Skeletal muscle satellite cell (primary cell): Measurements from ENCODE around the gene NR2F2.

Source experiments
- H3K27me3 ChIP-seq: 2 replicates; pipeline ENCODE4 v1.7.0; 2013; ENCODE audit warnings: low read length; ENCODE audit not compliant: control insufficient read depth, insufficient read depth
- H3K36me3 ChIP-seq: 2 replicates; pipeline ENCODE4 v1.7.0; 2013; ENCODE audit warnings: mild to moderate bottlenecking, control low read depth, low read length; ENCODE audit not compliant: insufficient read depth
- H3K4me1 ChIP-seq: 2 replicates; pipeline ENCODE4 v1.7.0; 2013; ENCODE audit warnings: low read length; ENCODE audit not compliant: control insufficient read depth, insufficient read depth
- H3K4me2 ChIP-seq: 2 replicates; pipeline ENCODE4 v1.7.0; 2013; ENCODE audit warnings: mild to moderate bottlenecking, low read length
- H3K4me3 ChIP-seq: 2 replicates; pipeline ENCODE4 v1.7.0; 2013; ENCODE audit warnings: low read length
- H3K9ac ChIP-seq: 2 replicates; pipeline ENCODE4 v1.7.0; 2013; ENCODE audit warnings: mild to moderate bottlenecking, low read depth, low read length, moderate library complexity
- H3K9me3 ChIP-seq: replicated peaks from 2 replicates; pipeline ENCODE4 v1.7.0; 2013; ENCODE audit warnings: mild to moderate bottlenecking, control low read depth, low read length

Gene NR2F2

GRCh38 chr15:96304839-96305238 lies 25.7 kb upstream of the NR2F2 start:
- H3K4me2 ChIP-seq: no peak overlapping the region
- H3K36me3 ChIP-seq: no peaks in the 10 kb centered on the region
- H3K9me3 ChIP-seq: no peaks in the 10 kb centered on the region
- H3K27me3 ChIP-seq: no peaks in the 10 kb centered on the region
- no peak overlapping the region for H3K4me3 ChIP-seq
- no peak overlapping the region for H3K9ac ChIP-seq
- no peaks in the 10 kb centered on the region for H3K4me1 ChIP-seq

GRCh38 chr15:96306321-96306720 lies 24.2 kb upstream of the NR2F2 start:
- no peaks in the 10 kb centered on the region for H3K9me3 ChIP-seq
- no peak overlapping the region for H3K4me2 ChIP-seq
- no peak overlapping the region for H3K4me3 ChIP-seq
- no peaks in the 10 kb centered on the region for H3K36me3 ChIP-seq
- no peak overlapping the region for H3K9ac ChIP-seq
- H3K27me3 ChIP-seq: no peaks in the 10 kb centered on the region
- H3K4me1 ChIP-seq: no peaks in the 10 kb centered on the region

GRCh38 chr15:96307856-96308394 lies 22.6 kb upstream of the NR2F2 start:
- Histone ChIP-seq H3K9ac (no peak overlapping the region), H3K4me1 (peaks cover 11% of the 10 kb centered on the region), H3K4me2 (no peak overlapping the region), H3K4me3 (no peak overlapping the region), H3K36me3 (no peaks in the 10 kb centered on the region), H3K27me3 (no peaks in the 10 kb centered on the region), H3K9me3 (no peaks in the 10 kb centered on the region)

GRCh38 chr15:96309143-96309660 lies 21.3 kb upstream of the NR2F2 start:
- Histone ChIP-seq H3K27me3 (no peaks in the 10 kb centered on the region), H3K36me3 (no peaks in the 10 kb centered on the region), H3K9ac (no peak overlapping the region), H3K4me1 (peaks cover 15% of the 10 kb centered on the region), H3K4me2 (no peak overlapping the region), H3K4me3 (no peak overlapping the region), H3K9me3 (no peaks in the 10 kb centered on the region)

GRCh38 chr15:96311256-96311955 lies 19.1 kb upstream of the NR2F2 start:
- no peak overlapping the region for H3K4me2 ChIP-seq
- H3K36me3 ChIP-seq: no peaks in the 10 kb centered on the region
- no peak overlapping the region for H3K4me3 ChIP-seq
- peaks cover 15% of the 10 kb centered on the region for H3K4me1 ChIP-seq
- H3K9ac ChIP-seq: no peak overlapping the region
- H3K9me3 ChIP-seq: no peaks in the 10 kb centered on the region
- H3K27me3 ChIP-seq: no peaks in the 10 kb centered on the region

GRCh38 chr15:96311956-96312294 lies 18.6 kb upstream of the NR2F2 start:
- Histone ChIP-seq H3K4me2 (no peak overlapping the region), H3K36me3 (no peaks in the 10 kb centered on the region), H3K27me3 (no peaks in the 10 kb centered on the region), H3K9me3 (no peaks in the 10 kb centered on the region), H3K9ac (no peak overlapping the region), H3K4me3 (no peak overlapping the region), H3K4me1 (peaks cover 15% of the 10 kb centered on the region)

- Histone ChIP-seq H3K36me3 (no peaks in the 10 kb centered on the region), H3K9ac (no peak overlapping the region), H3K4me2 (no peak overlapping the region), H3K4me1 (peaks cover 15% of the 10 kb centered on the region), H3K4me3 (no peak overlapping the region), H3K27me3 (no peaks in the 10 kb centered on the region), H3K9me3 (no peaks in the 10 kb centered on the region)
Measured at GRCh38 chr15:96312641-96313335, 17.7 kb upstream of the NR2F2 start.

- H3K9me3 ChIP-seq: no peaks in the 10 kb centered on the region
- H3K4me3 ChIP-seq: no peak overlapping the region
- H3K4me2 ChIP-seq: no peak overlapping the region
- no peak overlapping the region for H3K9ac ChIP-seq
- H3K36me3 ChIP-seq: no peaks in the 10 kb centered on the region
- peaks cover 15% of the 10 kb centered on the region for H3K4me1 ChIP-seq
- no peaks in the 10 kb centered on the region for H3K27me3 ChIP-seq
Measured at GRCh38 chr15:96314518-96314917, 16.0 kb upstream of the NR2F2 start.

GRCh38 chr15:96314963-96315362 lies 15.5 kb upstream of the NR2F2 start:
- H3K4me2 ChIP-seq: no peak overlapping the region
- no peaks in the 10 kb centered on the region for H3K9me3 ChIP-seq
- H3K4me1 ChIP-seq: peaks cover 15% of the 10 kb centered on the region
- no peaks in the 10 kb centered on the region for H3K27me3 ChIP-seq
- H3K9ac ChIP-seq: no peak overlapping the region
- H3K36me3 ChIP-seq: no peaks in the 10 kb centered on the region
- H3K4me3 ChIP-seq: no peak overlapping the region

- Histone ChIP-seq H3K9me3 (no peaks in the 10 kb centered on the region), H3K27me3 (no peaks in the 10 kb centered on the region), H3K4me1 (peaks cover 21% of the 10 kb centered on the region), H3K36me3 (no peaks in the 10 kb centered on the region), H3K4me2 (no peak overlapping the region), H3K9ac (no peak overlapping the region), H3K4me3 (no peak overlapping the region)
Measured at GRCh38 chr15:96316953-96317629, 13.4 kb upstream of the NR2F2 start.

GRCh38 chr15:96320107-96320506 lies 10.4 kb upstream of the NR2F2 start:
- Histone ChIP-seq H3K27me3 (no peaks in the 10 kb centered on the region), H3K9me3 (no peaks in the 10 kb centered on the region), H3K4me1 (peaks cover 19% of the 10 kb centered on the region), H3K4me3 (no peak overlapping the region), H3K4me2 (no peak overlapping the region), H3K36me3 (no peaks in the 10 kb centered on the region), H3K9ac (no peak overlapping the region)
